GM19372 (cell line): ENCODE data around the gene STK40.

Source experiments
- ATAC-seq: cut with Tn5 transposase; IDR thresholded peaks from one replicate; pipeline ENCODE4 v1.9.1; 2021; ENCODE audit warnings: mild to moderate bottlenecking, low read depth, moderate library complexity; ENCODE audit not compliant: unreplicated experiment

The STK40 gene

DNA sequence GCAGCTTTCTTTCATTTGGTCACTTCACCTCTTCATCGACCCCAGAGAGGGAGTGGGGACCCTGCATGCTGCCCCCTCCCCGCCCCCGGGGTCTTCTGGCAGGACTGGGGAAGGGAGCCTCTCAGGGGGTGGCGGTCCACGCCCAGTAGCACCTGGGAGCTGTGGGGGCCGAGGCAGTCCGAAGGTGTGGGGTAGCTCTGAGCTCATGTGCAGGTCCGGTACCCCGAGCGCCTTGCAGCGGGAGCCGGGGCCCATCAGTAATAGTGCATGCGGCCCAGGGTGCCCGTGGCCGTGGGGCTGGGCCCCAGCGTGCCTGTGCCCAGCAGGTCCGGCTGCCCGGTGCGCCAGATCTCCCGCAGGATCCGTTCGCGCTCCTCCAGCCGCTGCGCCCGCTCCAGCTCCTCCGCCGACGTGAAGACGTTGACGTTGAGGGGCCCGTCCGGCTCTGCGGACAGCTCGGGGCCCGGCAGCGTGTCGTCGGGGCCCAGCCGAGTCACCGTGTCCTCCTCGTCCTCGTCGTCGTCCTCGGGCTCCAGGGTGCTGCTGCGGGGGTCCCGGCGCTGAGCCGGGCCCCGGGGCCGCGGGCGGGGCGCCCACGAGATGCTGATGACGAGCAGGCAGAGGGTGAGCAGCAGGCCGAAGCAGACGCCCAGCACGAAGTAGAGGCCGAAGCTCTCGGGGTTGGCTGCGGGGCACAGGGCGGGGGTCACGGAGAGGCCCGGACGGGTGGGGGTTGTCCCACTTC is 63.5 kb downstream of the STK40 start:
- no peak for ATAC-seq

DNA sequence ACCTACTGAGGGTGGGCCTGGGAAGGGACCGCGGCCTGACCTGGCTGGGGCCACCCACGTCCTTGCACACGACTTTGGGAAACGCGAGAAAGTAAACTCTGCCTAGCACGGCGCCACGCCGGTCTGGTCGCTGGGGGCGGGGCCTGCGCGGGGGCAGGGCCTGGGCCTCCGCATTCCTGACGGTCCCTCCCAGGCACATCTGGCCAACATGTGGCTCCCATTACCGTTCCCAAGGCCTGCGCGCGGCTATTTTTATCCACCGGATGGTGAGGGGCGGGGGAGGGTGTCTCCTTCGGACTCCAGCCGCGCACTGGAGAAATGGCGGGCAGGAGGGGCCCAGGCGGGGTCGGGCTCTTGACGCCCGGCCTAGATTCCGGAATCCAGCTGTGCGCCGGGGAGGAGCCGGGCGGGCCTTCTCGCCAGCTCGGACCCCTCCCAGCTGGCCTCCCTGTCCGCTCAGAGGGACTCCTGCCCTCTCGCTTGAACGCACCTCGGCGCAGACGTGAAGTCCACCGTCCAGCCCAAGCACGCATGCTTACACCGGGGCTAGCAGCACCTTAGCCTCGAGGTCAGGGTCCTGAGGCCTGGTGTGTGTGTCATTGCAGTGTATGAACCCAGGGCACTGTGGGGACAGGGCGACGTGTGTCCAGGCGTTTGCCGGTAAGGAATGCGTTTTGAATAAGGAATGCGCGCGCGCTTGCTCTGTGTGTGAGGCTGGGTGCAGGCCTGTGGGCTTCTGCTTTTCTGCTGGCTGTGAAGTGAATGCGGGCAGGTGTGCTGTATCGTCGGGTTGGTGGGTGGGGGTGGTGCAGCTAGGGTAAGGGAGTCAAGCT is 64.4 kb downstream of the STK40 start:
- no peak for ATAC-seq

DNA sequence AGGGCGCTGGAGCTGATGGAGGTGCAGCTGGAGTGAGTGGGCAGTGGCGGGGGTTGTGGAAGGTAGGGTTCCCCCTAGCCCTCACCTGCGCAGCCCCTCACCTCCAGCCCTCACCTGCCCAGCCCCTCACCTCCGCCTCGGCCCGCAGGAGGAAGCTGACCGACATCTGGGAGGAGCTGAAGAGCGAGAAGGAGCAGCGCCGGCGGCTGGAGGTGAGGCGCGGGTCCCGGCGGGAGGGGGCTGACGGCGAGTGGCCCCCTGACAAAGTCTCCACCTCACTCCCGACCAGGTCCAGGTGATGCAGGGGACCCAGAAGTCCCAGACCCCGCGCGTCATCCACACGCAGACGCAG is 65.0 kb downstream of the STK40 start:
- ATAC-seq, result no peak

DNA sequence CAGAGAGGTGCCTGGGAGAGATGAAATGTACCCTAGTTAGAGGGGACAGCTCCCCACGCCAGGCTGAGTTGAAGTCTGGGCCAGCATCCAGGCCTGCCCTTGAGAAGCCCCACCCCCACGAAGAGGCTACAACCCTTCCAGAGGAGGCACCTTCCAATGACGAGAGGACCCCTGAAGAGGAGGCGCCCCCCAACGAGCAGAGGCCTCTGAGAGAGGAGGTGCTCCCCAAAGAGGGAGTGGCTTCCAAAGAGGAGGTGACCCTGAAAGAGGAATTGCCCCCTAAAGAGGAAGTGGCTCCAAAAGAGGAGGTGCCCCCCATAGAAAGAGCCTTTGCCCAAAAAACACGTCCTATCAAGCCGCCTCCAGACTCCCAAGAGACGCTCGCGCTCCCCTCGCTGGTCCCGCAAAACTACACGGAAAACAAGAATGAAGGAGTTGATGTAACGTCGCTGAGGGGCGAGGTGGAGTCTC is 65.4 kb downstream of the STK40 start:
- no peak for ATAC-seq

DNA sequence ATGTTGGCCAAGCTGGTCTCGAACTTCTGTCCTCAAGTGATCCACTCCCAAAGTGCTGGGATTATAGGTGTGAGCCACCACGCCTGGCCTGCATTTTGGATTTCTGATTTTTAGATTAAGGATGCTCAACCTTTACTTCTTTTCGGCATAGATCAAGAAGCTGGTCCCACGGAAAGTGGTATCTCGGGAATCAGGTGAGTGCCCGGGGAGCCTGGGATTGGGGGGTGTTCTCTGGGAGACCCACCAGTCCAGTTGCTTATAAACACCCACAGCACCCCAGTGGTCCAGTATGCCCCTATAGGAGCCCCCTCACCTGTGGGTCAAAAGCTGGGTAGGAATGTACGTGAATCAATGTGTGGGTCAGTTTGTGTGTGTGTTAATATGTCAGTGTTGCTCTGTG is 76.3 kb downstream of the STK40 start:
- ATAC-seq, result no peak

DNA sequence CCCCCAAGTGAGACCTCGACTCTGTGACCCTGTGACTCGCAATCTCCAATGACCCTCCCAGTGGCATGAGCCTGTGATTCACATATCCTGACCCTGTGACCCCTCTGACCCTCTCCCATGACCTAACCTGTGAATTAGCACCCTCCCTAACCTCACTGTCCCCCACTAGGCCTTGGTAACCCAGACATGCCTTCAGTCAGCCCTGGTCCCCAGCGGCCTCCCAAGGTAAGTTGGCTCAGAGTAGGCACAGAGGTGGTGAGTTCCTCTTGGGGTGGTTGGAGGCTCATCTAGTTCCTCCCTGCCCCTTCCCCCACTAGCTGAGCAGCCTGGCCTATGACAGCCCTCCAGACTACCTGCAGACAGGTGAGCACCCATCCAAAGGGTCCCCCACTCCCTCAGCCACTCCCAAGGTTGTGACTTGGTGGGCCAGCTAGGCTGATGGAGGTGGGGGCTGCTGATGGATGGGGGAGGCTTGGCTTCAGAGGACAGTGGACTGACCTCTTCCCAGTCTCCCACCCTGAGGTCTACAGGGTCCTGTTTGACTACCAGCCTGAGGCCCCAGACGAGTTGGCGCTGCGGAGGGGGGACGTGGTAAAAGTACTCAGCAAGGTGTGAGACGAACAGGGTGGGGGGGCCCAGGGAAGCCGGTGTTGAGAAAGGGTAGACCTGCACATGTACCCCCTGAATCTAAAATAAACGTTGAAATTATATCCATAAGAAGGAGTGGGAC is 78.0 kb downstream of the STK40 start:
- no peak for ATAC-seq

DNA sequence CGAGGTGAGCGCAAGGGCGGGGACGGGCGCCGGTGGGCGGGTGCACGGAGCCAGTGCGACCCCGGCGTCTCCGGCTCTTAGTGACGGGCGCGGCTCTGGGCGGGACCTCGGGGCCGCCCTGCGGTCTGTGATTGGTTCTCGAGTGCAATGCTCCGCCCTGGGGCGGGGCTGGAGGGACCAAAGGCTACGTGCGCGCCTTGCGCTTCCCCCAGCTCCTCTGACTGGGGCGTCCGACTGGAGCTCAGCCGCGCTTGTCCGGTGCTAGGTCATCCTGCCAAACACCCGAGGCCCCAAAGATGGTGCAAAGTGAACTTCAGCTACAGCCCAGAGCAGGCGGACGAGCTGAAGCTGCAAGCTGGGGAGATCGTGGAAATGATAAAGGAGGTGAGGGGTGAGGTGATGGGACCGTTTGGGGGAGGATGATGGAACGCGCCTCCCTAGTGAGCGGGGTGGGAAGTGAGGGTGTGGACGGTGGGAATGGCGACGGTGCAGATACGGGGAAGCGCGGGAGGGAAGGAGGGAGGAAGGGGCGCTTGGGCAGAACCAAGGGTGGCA is 78.7 kb downstream of the STK40 start:
- peak; percentile 92 for ATAC-seq

DNA sequence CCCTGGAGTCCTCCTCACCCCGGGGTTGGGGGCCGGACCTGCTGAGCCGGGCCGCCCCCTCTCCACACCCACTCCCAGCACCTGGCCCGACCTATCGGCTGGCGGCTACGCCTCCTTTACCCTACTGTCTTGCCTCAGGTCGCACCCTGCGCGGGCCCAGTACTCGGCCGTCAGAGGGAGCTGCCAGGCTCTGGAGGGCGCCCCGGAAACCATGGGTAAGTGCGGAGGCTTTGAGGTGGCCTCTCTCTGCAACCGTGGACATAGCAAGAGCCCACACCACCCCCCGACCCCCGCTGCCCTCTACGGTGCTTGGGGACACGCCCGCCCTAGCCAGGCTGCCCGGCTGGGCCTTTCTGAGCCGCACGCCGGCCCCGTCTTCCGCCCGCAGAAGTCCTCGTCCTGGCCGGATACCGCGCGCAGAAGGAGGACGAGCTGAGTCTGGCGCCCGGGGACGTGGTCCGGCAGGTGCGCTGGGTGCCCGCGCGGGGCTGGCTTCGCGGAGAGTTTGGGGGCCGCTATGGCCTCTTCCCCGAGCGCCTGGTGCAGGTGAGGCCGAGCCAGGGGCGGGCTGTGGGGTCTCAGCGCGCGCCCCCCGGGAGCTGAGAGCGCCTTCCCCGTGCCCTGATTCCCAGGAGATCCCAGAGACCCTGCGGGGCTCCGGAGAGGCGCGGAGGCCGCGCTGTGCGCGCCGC is 79.4 kb downstream of the STK40 start, which contains the start of gene SH3D21:
SH3D21 (plus strand) TSS at position 159 of the 692 bp plus-strand sequence; CDS start at position 212, 53 bp downstream.
- peak; percentile 36 for ATAC-seq

DNA sequence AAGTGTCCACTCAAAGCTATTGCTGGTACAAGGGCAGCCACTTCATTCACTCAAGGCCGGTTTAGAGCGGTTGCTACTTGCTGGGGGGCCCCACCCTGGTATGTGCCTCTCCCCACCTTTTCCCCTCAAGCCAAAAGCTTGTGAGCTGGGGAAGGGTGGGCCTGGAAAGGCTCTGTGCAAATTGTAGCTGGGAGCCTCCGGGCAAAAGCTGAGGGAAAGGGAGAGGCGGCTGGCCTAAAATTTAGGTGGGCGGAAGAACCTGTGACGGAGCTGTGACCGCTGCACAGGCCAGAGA is 79.9 kb downstream of the STK40 start:
- no peak for ATAC-seq

DNA sequence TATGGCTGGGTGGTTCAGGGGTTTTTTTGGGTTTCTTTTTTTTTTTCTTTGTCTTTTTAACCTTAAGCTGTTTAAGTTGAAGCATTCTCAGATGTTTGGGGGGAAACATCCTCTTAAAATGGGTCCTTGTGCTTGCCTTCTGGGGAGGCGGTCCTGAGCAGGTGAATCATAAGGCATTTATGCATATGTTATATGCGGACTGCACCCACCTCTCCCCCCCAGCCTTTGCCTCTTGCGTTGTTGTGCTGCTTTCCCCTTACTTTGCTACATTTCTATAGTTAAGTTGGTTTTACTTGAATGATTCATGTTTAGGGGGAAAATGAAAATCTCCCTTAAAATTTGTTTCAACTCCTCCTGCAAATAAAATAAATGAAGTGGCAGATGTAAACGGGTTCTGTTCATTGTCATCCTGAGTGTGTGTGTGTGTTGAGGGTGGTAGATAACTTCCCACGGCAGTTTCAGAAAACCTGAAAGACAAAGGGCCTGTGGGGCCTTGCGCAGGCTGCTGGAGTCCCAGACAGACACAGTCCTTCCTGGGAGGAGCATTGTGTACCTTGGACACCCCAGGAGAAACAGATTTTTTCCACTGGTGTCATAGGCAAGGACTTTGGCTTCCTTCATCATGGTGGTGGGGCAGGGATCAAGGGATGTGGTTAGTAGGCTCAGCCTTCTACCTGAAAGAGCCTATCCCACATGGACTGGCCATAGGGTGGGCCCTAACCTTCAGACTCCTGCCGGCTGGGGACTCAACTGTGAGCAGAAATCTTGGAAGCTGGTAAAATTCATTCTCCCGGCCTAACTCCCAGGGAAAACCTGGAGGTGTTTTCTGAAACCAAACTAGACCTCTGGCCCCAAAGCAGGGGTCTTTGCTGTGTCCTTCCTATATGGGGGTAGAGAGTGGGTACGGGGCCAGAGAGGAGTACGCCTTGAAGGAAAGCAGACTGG is 80.5 kb downstream of the STK40 start:
- ATAC-seq, result no peak

DNA sequence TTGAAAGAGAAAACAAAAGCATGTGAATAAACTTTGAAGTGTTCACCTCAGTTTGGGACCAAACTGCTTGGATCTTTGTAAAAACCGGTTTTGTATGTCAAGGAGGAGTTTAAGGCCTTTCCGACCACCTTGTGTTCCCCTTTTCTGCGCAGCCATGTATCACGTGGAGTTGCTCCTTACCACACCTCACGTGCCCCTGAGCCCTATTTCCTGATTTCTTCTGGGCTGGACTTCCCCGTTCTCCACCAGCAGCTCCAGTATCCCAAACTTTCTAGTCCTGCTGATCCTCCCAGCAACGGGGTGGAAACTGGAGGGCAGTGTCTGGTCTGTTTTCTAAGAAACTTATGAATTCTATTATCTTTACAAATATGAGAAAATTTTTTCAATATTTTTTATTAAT is 81.2 kb downstream of the STK40 start:
- no peak for ATAC-seq

DNA sequence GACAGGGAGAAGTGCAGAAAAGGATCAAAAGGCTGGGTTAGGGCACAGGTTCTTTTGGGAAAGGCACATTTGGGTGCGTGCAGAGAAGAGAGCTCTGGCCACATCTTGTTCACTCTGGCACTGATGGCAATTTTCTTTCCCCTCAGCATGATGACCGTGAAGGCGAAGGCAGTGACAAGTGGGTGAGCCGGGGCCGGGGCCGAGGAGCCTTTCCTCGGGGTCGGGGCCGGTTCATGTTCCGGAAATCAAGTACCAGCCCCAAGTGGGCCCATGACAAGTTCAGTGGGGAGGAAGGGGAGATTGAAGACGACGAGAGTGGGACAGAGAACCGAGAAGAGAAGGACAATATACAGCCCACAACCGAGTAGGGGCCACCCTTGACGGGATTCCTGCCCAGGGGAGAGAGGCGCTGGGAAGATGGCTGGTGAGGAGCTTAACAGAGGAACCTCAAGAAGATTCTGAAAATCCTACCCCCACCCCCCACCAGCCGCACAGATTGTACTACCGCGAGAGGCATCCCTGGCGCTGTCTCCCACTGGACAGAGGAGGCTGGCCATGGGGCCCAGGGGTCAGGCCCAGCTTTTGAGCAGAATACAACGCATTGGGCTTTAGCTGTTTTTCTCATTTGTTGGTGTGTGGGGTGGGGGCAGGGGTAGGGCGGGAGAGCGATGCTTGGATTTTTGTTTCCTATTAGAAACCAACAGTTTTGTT is 81.9 kb downstream of the STK40 start:
- ATAC-seq, result no peak

DNA sequence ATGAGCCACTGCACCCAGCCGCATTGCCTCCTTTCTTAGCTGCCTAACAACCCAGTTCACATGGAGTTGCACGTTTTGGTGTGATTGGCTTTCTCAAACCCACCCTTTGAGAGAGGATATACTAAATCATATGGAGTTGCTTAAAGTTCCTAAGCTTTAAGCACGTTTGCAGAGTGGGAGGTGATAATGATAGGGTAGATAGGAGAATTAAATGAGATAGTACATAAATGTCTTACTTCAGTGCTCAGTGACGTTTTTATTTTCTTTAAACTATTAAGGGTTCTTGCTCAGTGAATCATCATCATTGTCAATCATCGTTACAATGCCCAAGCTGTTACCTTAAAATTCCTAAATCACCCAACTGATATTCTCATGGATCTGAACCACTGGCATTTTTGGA is 82.5 kb downstream of the STK40 start:
- no peak for ATAC-seq

DNA sequence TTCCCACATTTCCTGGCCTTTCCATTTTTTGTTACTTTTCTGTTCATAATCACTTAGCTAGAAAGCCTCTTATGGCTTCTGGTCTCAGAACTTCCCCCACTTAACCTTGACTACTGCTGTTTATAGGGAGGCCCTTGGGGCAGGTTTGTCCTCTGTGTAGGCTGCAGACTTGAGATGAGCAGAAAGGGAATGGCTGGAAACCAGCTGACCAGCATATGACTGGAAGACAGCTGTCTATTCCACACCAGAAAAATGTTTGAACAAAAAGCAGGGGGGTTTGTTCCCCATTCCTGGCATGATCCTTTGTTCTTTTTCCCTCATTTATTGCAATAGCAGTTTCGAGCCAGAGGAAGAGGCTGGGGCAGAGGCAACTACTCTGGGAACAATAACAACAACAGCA is 84.5 kb downstream of the STK40 start:
- ATAC-seq, result no peak

DNA sequence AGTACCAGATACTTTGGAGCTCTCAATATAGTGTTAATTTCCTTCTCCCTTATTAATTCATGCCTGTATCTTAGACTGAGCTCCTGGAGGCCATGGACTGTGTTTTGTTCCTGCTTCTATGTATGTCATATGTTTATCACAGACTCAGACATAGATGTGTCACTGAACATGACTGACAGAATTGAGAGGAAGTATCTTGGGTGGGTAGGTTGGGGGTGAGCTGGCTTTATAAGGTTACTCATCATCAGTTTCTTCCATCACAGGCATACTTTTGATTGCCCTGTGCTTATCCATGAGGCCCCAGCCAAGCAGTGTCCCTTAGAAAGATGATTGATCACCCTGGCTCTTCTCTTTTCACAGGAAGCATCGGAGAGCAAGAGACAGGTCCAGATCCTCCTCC is 85.2 kb downstream of the STK40 start:
- no peak for ATAC-seq

DNA sequence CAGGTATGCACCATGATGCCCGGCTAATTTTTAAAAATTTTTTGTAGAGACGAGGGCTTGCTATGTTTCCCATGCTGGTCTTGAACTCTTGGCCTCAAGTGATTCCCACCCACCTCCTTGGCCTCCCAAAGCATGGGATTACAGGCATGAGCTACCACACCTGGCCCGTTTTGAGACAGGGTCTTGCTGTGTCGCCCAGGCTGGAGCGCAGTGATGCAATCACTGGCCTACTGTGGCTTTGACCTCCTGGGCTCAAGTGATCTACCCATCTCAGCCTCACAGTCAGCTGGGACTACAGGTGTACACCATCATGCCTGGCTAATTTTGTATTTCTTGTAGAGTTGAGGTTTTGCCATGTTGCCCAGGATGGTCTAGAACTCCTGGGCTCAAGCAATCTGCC is 87.1 kb downstream of the STK40 start:
- no peak for ATAC-seq

DNA sequence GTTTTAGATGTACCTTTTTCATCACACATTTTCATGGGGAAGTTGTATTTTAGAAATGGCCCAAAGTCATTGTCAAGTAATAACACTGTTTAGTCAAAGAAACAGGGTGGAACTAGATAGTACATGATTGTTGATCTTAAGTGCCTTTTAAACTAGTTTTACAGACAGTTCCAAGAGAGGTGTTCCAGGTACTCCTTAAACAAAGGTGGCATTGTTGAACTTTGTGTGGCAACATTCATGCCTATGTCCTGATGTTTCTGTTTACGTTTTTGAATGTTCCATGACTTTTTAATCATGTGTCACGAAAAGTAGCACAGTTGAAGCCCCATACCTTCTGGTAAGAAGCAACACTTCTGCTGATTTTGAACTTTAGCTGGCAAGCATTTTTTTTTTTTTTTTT is 88.7 kb downstream of the STK40 start:
- no peak for ATAC-seq

DNA sequence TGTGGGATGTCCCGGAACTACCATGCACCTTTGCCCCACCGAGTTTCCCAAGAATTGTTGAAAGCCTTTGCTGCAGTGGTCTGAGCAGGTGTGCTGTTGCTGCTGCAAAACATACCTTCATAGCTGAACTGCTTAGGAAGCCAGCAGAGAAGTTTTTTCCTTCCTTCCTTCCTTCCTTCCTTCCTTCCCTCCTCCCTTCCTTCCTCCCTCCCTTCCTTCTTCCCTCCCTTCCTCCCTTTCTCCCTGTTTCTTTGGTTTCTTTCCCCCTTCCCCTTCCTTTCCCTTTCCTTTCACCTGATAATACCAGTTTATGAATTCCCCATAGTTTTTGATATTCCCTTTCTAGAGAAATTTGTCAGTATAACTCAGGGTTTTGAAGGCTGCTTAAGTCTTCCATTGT is 90.3 kb downstream of the STK40 start:
- no peak for ATAC-seq
